ENCODE data around the gene NTRK3.

The NTRK3 gene

DNA sequence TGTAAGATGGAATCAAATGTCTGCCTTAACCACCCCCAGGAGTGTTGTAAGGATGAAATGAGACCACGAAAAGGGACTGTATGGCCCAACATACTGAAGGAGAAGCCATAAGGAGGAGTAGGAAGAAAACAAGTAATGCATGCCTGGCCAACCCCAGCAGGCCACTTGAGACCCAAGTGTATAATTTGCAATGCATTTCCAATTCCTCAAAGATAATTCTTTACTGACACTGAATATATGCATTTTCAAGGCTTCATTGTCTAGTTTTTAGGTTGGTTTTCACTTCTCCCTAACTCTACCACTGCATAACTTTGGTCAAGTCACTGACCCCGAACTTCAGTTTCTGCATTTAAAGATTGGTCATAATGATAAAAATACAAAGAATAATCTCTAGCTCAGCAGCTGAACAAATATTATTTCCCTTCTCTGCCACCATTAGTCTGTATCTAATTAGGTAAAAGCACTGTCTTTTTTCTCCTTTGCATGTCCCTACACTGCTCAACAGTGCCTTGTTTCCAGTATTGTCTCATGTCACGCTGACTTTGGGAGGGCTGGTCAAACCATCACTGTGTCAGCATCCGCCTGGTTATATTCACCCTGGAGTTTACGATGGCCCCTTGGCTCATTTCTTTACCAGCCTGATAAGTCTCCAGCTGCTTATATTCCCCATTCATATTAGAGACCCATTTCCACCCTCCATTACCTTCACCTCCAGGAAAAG, 378.6 kb downstream of the NTRK3 start:
- no peak overlapping the region for H3K4me3 ChIP-seq (ENCODE audit: control insufficient read depth, low read depth, low read length)
- TF ChIP-seq, protein P1, sequence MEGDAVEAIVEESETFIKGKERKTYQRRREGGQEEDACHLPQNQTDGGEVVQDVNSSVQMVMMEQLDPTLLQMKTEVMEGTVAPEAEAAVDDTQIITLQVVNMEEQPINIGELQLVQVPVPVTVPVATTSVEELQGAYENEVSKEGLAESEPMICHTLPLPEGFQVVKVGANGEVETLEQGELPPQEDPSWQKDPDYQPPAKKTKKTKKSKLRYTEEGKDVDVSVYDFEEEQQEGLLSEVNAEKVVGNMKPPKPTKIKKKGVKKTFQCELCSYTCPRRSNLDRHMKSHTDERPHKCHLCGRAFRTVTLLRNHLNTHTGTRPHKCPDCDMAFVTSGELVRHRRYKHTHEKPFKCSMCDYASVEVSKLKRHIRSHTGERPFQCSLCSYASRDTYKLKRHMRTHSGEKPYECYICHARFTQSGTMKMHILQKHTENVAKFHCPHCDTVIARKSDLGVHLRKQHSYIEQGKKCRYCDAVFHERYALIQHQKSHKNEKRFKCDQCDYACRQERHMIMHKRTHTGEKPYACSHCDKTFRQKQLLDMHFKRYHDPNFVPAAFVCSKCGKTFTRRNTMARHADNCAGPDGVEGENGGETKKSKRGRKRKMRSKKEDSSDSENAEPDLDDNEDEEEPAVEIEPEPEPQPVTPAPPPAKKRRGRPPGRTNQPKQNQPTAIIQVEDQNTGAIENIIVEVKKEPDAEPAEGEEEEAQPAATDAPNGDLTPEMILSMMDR (conservative IDR thresholded peaks at IDR 0.05; ENCODE audit: control insufficient read depth, insufficient read depth, low read depth, low read length): no peak
- no peak for DNase-seq (ENCODE audit: low read depth)

DNA sequence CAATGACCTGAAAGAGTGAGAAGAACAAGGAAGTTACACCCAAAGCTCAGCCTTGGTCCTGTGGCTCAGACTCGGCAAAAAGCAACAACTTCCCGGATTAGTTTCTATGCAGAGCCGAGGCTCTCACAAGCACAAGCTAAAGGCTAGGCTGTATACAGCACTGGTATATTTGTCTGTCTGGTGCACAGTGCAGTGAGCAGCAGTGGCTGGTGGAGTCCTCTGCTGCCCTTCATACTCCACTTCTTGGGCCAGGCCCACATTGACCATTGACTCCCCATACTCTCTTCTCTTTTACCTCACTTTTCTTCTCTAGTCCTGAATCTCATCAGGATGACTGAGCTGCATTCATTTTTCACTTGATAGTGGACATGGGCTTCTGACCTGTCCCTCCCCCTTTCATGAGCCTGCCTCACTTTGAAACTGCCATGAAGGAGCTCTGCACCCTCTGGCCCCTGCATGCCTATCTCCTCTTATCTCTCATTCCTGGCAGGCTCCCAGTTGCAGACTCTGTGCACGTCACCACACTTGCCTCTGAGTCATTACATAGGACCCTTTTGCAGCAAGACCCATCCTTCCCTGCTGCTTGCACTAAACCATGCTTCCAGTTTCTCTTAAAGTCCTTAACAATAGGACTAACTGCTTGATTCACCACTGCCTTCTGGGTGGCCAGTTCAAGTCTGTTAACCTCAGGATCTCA, 379.3 kb downstream of the NTRK3 start:
- TF ChIP-seq, protein P1 (conservative IDR thresholded peaks at IDR 0.05; ENCODE audit: control insufficient read depth, insufficient read depth, low read depth, low read length): no peak
- no peak overlapping the region for H3K4me3 ChIP-seq (ENCODE audit: control insufficient read depth, low read depth, low read length)
- peak; percentile 2 for DNase-seq (ENCODE audit: low read depth)

DNA sequence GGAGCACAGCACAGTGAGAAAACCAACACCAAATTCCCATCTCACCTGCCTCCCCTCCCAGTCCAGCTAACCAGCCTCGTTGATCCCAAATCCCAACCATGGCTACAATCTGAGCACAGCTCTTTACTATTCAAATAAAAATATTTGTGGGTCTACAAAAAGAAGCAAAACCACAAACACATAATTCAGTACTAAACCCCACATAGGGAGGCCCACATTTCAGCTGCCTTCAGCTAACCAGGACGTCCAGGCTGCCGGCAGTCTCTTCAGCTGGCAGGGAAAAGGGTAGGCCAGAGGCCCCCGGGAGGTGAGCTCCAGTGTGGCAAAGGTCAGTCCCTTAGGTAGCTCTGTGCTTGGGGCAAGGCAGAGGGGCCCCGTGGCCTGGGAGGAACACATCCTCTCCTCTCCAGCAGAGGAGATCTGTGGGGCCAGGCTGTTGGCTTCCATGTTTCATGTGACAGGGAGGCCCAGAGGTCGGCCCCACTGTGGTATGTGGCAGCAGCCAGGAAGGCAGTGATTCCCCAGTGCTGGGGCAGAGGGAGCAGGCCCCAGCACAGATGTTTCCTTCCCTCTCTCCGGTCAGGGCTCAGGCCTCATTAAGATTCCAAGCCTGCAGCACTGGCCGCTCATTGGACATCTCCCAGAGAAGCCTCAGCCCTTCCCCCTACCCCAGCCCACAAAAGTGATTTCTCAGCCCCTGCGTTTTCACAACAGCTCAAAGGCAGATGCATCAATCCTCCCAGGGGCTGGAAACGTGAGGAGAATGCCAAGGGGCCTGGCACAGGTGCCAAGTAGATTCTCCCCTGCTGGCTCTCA, 381.4 kb downstream of the NTRK3 start:
- TF ChIP-seq, protein P1 (conservative IDR thresholded peaks at IDR 0.05; ENCODE audit: control insufficient read depth, insufficient read depth, low read depth, low read length): no peak
- no peak for DNase-seq (ENCODE audit: low read depth)
- H3K4me3 ChIP-seq (ENCODE audit: control insufficient read depth, low read depth, low read length): no peak overlapping the region

DNA sequence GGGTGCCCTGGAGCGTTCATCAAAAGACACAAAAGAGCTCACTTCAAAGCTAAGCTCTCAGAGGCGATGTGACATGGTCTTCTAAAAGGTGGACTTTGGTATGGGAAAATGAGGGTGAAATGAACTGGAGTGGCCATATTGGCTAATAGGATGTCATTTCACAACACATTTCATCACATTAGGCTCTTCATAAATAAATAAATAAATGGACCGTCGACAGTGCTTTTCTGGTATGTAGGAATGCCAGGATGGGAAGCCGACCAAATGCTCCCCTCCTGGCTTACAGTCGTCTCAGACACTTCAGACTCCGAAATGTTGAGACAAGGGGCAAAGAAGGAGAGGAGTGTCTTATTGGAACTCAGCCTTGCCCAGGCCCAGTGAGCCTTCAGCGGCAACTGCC, 383.0 kb downstream of the NTRK3 start:
- TF ChIP-seq, protein P1 (conservative IDR thresholded peaks at IDR 0.05; ENCODE audit: control insufficient read depth, insufficient read depth, low read depth, low read length): no peak
- H3K4me3 ChIP-seq (ENCODE audit: control insufficient read depth, low read depth, low read length): no peak overlapping the region
- DNase-seq (ENCODE audit: low read depth): no peak

DNA sequence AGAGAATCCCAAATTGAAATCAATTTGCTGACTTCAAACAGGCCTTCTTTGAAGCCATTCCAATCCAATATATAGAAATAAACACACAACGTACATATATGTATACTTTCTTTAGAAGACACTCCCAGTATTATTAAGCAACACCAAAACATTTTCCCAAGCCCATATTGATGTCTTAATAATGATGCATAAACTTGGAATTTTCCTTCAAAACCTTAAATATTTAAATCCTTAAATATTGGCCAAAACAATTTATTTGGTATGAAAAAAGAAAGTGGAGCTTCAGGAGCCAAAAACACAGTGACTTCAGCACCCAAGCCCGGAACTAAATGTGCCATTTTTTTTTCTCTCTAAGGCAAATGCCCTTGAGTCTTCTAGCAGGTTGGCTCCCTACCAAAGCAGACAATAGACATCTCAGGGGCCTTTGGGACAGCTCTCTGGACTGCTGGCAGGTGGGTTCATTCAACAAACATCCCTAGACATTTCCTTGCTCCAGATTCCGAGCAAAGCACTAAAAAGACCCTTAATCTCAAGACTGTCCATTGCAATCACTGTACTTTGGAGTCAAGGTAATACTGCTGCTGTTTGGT, 384.7 kb downstream of the NTRK3 start:
- peak; percentile 14 for DNase-seq (ENCODE audit: low read depth)
- H3K4me3 ChIP-seq (ENCODE audit: control insufficient read depth, low read depth, low read length): no peak overlapping the region
- TF ChIP-seq, protein P1 (conservative IDR thresholded peaks at IDR 0.05; ENCODE audit: control insufficient read depth, insufficient read depth, low read depth, low read length): no peak

DNA sequence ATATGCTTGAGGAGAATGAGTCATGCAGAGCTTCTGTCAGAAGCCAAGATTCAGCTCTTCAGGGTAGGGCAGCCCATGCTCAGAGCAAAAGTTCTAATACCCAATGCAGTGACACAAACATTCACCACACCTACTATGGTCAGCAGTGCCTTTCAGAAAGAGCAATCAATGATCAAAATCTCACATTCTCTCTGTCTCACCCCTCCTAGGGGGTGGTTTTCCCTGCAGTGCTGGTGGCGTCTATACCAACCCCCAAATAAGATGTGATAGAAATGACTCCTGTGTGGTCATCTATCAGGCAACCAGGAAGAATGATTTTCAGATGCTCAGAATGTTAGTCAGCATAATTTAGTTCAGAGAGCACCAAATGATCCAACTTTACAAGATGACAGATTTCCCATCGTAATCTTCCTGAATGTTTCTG, 385.3 kb downstream of the NTRK3 start:
- peak; percentile 31 for DNase-seq (ENCODE audit: low read depth)
- TF ChIP-seq, protein P1 (conservative IDR thresholded peaks at IDR 0.05; ENCODE audit: control insufficient read depth, insufficient read depth, low read depth, low read length): no peak
- H3K4me3 ChIP-seq (ENCODE audit: control insufficient read depth, low read depth, low read length): no peak overlapping the region

All from fibroblast of mammary gland (primary cell).